Activated T-cell treated with anti-CD3 and anti-CD28 coated beads, Interleukin-2, amount 50 U/mL, for 4 hours (primary cell): ENCODE results near the gene TTC23. TPM values are rescaled to one million over a fixed set of nuclear protein-coding genes. Genes with fewer than 3 reads are reported as not detected.

Source experiments
- ATAC-seq, 2 donors: fragments of 200-7000 bp; cut with Tn5 transposase; one replicate each; pipeline ENCODE4 v1.10.0; 2021
- DNase-seq: peaks from one replicate; pipeline ENCODE4 v3.0.0-alpha.2; 2020
- H3K27me3 Mint-ChIP-seq: one replicate; pipeline ENCODE4 v1.8.0; 2021; ENCODE audit warnings: low read depth, mixed read lengths
- H3K36me3 Mint-ChIP-seq: one replicate; pipeline ENCODE4 v1.8.0; 2022; ENCODE audit warnings: mixed read lengths; ENCODE audit not compliant: insufficient read depth
- H3K4me1 Mint-ChIP-seq: one replicate; pipeline ENCODE4 v1.8.0; 2021; ENCODE audit warnings: low read depth, mixed read lengths
- H3K4me3 Mint-ChIP-seq: one replicate; pipeline ENCODE4 v1.8.0; 2021; ENCODE audit warnings: mild to moderate bottlenecking, moderate library complexity, mixed read lengths
- H3K9me3 Mint-ChIP-seq: one replicate; pipeline ENCODE4 v1.8.0; 2021; ENCODE audit warnings: mixed read lengths
- total RNA-seq, 3 donors: library from RNA; stranded (reverse); gene quantifications; one replicate each; pipeline ENCODE4 v1.2.1, GENCODE V29; 2021

Gene TTC23
- total RNA-seq, 3 donors from 2014 or later, result 1.1 to 3.0 (median 1.6) TPM

GRCh38 chr15:99124641-99125040 lies 124.7 kb downstream of the TTC23 start:
- Mint-ChIP-seq H3K4me3 (no peak overlapping the region), H3K27me3 (no peaks in the 10 kb centered on the region), H3K9me3 (no peaks in the 10 kb centered on the region), H3K4me1 (no peaks in the 10 kb centered on the region), H3K36me3 (no peaks in the 10 kb centered on the region)
- DNase-seq, result no peak
- no peak for ATAC-seq

DNA sequence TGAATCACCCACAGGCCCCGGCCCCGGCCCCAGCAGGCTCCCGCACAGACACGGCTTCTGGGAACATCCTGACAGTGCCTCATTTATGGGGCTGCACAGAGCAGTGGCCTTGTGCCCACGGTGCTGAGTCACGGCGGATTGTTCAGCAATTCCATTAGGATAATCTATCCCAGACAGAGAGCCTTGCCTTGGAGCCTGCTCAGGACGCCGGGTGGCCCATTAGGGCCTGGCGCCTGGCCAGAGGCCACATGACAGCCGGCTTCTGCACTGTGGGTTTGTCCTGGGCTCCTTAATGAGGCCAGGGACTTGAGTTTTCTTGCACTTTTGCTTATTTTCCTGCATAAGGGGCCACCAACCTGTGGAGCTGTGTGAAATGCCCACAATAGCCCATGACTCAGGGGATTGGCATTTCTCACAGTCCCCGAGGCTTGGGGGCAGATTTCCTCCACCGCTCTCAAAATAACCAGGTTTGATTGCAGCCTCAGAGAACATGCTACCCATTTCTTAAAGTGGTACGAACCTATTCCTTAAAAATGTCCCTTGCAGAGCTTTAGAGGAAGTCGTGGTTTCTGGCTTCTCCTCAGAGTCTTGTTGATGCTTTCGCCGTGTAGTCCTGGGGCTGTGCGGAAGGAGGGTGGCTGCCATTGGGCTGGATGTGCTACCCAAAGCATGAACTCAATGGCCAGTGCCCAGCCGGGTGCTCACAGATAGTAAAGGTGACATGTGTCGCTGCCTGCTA lies 125.5 kb downstream of the TTC23 start:
- Mint-ChIP-seq H3K36me3 (no peaks in the 10 kb centered on the region), H3K9me3 (no peaks in the 10 kb centered on the region), H3K27me3 (no peaks in the 10 kb centered on the region), H3K4me1 (no peaks in the 10 kb centered on the region), H3K4me3 (no peak overlapping the region)
- DNase-seq (no peak), ATAC-seq (no peak)

DNA sequence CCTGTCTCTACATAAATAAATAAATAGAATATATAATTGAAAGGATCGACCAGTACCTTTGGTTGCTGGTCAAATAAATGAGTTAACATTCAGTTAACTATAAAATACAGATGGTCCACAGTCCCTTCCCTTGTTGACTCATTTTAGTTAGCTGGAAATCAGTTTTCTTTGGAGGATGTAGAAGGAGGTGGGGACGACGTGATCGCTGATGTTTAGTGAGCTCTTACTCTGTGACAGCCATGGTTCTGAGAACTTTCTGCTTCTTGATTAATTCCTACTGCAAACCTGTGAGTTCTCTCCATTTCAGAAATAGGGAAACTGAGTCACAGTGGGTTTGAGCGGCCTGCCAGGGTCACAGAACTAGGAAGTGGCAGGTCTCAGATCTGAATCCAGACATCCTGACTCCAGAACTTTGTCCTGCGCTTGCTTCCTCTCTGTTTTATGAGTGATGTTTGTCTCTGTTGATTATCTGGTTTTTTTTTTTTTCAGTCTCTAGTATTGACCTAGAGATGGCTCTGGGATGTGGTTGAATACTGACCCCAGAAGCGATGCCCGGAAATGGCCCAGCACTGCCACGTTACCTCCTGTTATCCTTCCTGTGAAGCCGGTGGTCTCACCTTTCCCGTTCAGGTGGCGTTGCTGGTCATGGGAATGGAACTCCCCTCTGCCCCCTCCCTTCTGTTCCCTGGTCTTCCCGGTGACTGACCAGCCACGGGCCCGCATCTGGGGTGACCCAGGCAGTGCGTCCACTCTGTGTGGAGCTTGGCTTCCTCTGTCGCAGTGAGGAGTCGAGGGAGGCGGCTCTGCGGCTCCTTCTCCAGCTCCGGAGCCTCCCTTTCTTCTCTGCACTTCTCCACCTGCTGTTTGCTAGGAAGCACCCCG lies 126.3 kb downstream of the TTC23 start:
- Mint-ChIP-seq H3K27me3 (no peaks in the 10 kb centered on the region), H3K4me1 (no peaks in the 10 kb centered on the region), H3K36me3 (no peaks in the 10 kb centered on the region), H3K4me3 (no peak overlapping the region), H3K9me3 (no peaks in the 10 kb centered on the region)
- ATAC-seq (no peak), DNase-seq (no peak)

DNA sequence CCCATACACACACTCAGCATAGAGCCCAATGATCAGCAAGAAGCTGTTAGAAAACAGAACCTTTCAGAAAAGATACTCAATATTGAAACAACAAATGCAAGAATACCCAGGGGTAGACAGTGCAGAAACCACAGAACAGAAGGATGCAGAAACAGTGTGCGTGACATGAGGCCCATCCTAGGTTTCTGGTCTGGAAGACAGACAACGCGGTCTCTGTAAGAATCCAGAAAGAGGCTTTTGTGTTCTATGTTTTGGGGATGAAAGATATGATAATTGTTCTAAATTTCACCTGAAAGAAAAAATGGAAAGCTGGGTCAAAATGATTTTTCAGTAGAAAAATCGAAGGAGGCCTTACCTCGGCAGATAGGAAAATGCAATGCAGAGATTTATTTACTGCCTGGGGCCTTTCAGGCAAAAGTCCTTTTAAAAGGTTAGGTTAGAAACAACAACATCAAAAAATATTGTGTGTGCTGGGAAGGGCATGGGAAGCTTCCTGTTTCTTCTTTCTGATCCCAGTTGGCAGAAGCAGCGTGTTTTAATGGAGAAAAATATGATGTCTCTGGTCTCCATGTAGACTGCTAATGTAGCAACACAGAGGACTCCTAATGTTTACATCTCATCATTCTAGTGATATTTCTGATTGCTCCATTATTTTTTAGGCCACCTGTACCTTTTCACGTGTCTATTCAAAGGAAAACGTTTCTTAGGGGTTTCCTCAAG lies 127.5 kb downstream of the TTC23 start:
- Mint-ChIP-seq H3K4me3 (no peak overlapping the region), H3K4me1 (no peaks in the 10 kb centered on the region), H3K27me3 (no peaks in the 10 kb centered on the region), H3K36me3 (no peaks in the 10 kb centered on the region), H3K9me3 (no peaks in the 10 kb centered on the region)
- ATAC-seq (no peak), DNase-seq (no peak)

GRCh38 chr15:99121207-99121606 lies 128.2 kb downstream of the TTC23 start:
- no peak for DNase-seq

GRCh38 chr15:99120050-99120777 lies 129.2 kb downstream of the TTC23 start:
- Mint-ChIP-seq H3K36me3 (no peaks in the 10 kb centered on the region), H3K9me3 (no peaks in the 10 kb centered on the region), H3K4me1 (no peaks in the 10 kb centered on the region), H3K27me3 (no peaks in the 10 kb centered on the region), H3K4me3 (no peak overlapping the region)
- ATAC-seq (no peak), DNase-seq (no peak)

More at GRCh38 chr15:99121207-99121606, 128.2 kb downstream of the TTC23 start:
- H3K36me3 Mint-ChIP-seq, result no peaks in the 10 kb centered on the region
- H3K4me1 Mint-ChIP-seq, result no peaks in the 10 kb centered on the region
- no peaks in the 10 kb centered on the region for H3K27me3 Mint-ChIP-seq
- H3K4me3 Mint-ChIP-seq, result no peak overlapping the region
- no peak for ATAC-seq
- no peaks in the 10 kb centered on the region for H3K9me3 Mint-ChIP-seq

DNA sequence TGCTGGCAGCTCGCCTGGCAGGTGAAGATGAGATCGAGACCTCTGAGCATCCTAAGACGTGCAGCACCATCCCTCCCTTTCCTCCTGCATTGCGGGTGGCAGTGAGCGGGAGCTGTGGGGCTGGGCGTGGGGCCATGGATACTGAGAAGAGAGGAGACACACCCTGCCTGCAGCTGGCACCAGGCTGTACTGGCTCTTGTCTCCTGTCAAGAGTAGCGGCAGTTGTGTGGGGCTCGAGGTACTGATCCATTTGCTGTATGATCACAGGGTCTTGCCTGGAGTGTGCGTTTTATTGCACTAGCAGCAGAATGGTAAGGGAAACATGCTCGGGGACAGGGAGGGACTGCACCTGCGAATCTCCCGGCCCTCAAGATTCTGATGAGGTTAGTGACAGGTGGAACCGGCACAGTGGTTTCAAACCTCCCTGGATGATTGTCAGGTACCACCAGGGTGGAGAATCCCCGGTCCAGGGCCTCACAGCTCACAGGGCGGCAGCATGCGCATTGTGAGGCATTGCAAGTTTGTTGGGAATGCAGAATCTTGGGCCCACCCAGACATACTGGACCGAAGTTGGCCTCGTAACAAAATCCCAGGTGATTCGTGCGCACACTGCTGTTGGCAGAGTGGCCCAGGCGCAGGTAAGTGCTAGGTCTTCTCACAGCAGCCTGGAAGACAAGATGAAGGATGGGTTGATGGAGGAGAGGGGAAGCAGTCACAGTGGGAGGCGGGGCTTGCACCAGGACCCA lies 130.4 kb downstream of the TTC23 start:
- Mint-ChIP-seq H3K36me3 (no peaks in the 10 kb centered on the region), H3K4me3 (no peak overlapping the region), H3K4me1 (no peaks in the 10 kb centered on the region), H3K9me3 (no peaks in the 10 kb centered on the region), H3K27me3 (no peaks in the 10 kb centered on the region)
- DNase-seq, result no peak
- ATAC-seq, result no peak

DNA sequence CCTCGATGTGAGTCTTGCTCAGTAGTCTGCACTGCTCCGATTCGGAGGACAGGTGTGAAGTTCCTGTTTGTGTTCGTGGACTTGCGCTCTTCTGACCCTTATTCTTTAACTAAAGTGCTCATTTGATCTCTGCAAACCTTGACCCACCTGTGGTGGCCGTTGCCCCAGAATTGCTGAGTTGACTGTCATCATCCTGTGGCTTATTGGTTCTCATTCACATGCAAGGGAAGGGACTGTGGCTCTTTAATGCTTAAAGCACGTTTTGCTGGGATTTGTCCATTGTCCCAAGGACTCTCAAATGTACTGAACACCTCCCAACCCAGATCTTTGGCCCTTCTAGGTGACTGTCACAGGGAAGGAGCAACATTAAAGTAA lies 131.1 kb downstream of the TTC23 start:
- DNase-seq (no peak), ATAC-seq (no peak)
- no peaks in the 10 kb centered on the region for H3K4me1 Mint-ChIP-seq
- H3K4me3 Mint-ChIP-seq, result no peak overlapping the region
- H3K36me3 Mint-ChIP-seq, result no peaks in the 10 kb centered on the region
- H3K9me3 Mint-ChIP-seq, result no peaks in the 10 kb centered on the region
- H3K27me3 Mint-ChIP-seq, result no peaks in the 10 kb centered on the region

GRCh38 chr15:99117563-99118257 lies 131.7 kb downstream of the TTC23 start:
- no peaks in the 10 kb centered on the region for H3K9me3 Mint-ChIP-seq
- H3K36me3 Mint-ChIP-seq, result no peaks in the 10 kb centered on the region
- ATAC-seq, result no peak

GRCh38 chr15:99117111-99117510 lies 132.3 kb downstream of the TTC23 start:
- no peak overlapping the region for H3K4me3 Mint-ChIP-seq
- no peaks in the 10 kb centered on the region for H3K27me3 Mint-ChIP-seq
- H3K9me3 Mint-ChIP-seq, result no peaks in the 10 kb centered on the region
- ATAC-seq, result no peak
- H3K36me3 Mint-ChIP-seq, result no peaks in the 10 kb centered on the region
- no peaks in the 10 kb centered on the region for H3K4me1 Mint-ChIP-seq
- no peak for DNase-seq

More at GRCh38 chr15:99117563-99118257, 131.7 kb downstream of the TTC23 start:
- Mint-ChIP-seq H3K4me3 (no peak overlapping the region), H3K4me1 (no peaks in the 10 kb centered on the region), H3K27me3 (no peaks in the 10 kb centered on the region)
- no peak for DNase-seq

- Mint-ChIP-seq H3K4me3 (no peak overlapping the region), H3K4me1 (peaks cover 4% of the 10 kb centered on the region), H3K9me3 (no peaks in the 10 kb centered on the region), H3K36me3 (no peaks in the 10 kb centered on the region), H3K27me3 (no peaks in the 10 kb centered on the region)
- no peak for ATAC-seq
- no peak for DNase-seq
Observed at GRCh38 chr15:99115300-99116215, 133.8 kb downstream of the TTC23 start.

- DNase-seq (no peak), ATAC-seq (no peak)
- Mint-ChIP-seq H3K4me1 (peaks cover 4% of the 10 kb centered on the region), H3K4me3 (no peak overlapping the region), H3K27me3 (no peaks in the 10 kb centered on the region), H3K9me3 (no peaks in the 10 kb centered on the region), H3K36me3 (no peaks in the 10 kb centered on the region)
Observed at GRCh38 chr15:99114511-99115299, 134.7 kb downstream of the TTC23 start.
